ENCODE data around the gene ARHGAP6.

GRCh38 chrX:11273544-11273943 lies 392.2 kb downstream of the ARHGAP6 start:
- TF ChIP-seq TCF4 (CRISPR knock-in tag; IDR thresholded peaks at IDR 0.05; ENCODE audit: borderline replicate concordance) (no peak), ZNF70 (CRISPR knock-in tag; IDR thresholded peaks at IDR 0.05) (no peak), CREB5 (CRISPR knock-in tag; IDR thresholded peaks at IDR 0.05; ENCODE audit: low read depth) (no peak), ZFP3 (CRISPR knock-in tag; IDR thresholded peaks at IDR 0.05) (no peak), CSRNP3 (CRISPR knock-in tag; IDR thresholded peaks at IDR 0.05) (no peak)
